H1 (cell line): ENCODE results near the gene RMC1. TPM values are rescaled to one million over a fixed set of nuclear protein-coding genes. Genes with fewer than 3 reads are reported as not detected.

ENCODE experiments used
- CTCF ChIA-PET: fragments of 300-600 bp; sonication (Branson Sonifier 250); formaldehyde crosslinking; loops from one replicate; lab custom pipeline; 2021; ENCODE audit not compliant: partially characterized antibody; lab: Charles Lee
- POLR2A ChIA-PET: fragments of 300-600 bp; sonication (Branson Sonifier 250); formaldehyde crosslinking; loops from one replicate; lab custom pipeline; 2021; ENCODE audit warnings: inconsistent platforms; ENCODE audit not compliant: partially characterized antibody; lab: Charles Lee
- DNase-seq, 2 experiments: peaks; one replicate each; pipeline versions ENCODE4 v3.0.0 to v3.0.0-alpha.2; 2010 to 2022; ENCODE audit warnings: low spot score in 2 of 2, low read depth in 1 of 2, mixed read lengths in 1 of 2
- FAIRE-seq: peaks from 2 replicates; lab custom pipeline; 2011; peaks lifted over from hg19 to GRCh38; lab: Jason Lieb, UNC
- H2AFZ ChIP-seq: 2 replicates; pipeline ENCODE4 v1.8.1; 2012; ENCODE audit warnings: low read length, inconsistent platforms
- H2AK5ac ChIP-seq: 2 replicates; pipeline ENCODE4 v1.6.1; 2013; ENCODE audit warnings: low read depth, low read length
- H2BK120ac ChIP-seq: replicated peaks from 2 replicates; pipeline ENCODE3; 2013; ENCODE audit warnings: low read depth, low read length, inconsistent platforms
- H2BK12ac ChIP-seq: 2 replicates; pipeline ENCODE4 v1.6.1; 2013; ENCODE audit warnings: low read depth, low read length
- H2BK15ac ChIP-seq: 2 replicates; pipeline ENCODE4 v1.6.1; 2013; ENCODE audit warnings: low read length
- H2BK20ac ChIP-seq: 2 replicates; pipeline ENCODE4 v1.6.1; 2013; ENCODE audit warnings: low read length
- H2BK5ac ChIP-seq: 2 replicates; pipeline ENCODE4 v1.6.1; 2013; ENCODE audit warnings: low read depth, low read length
- H3K14ac ChIP-seq: 2 replicates; pipeline ENCODE4 v1.6.1; 2013; ENCODE audit warnings: inconsistent platforms; ENCODE audit not compliant: insufficient read length
- H3K18ac ChIP-seq: 2 replicates; pipeline ENCODE4 v1.6.1; 2013; ENCODE audit warnings: low read length; ENCODE audit errors: extremely low read depth
- H3K23ac ChIP-seq: 2 replicates; pipeline ENCODE4 v1.6.1; 2013; ENCODE audit warnings: inconsistent platforms; ENCODE audit not compliant: insufficient read length
- H3K23me2 ChIP-seq: 2 replicates; pipeline ENCODE4 v1.6.1; 2013; ENCODE audit warnings: low read depth, low read length
- H3K27ac ChIP-seq: 2 replicates; pipeline ENCODE4 v1.6.1; 2011; ENCODE audit warnings: low read depth, low read length, inconsistent platforms
- H3K27me3 ChIP-seq, 4 experiments: replicated peaks in 1 of 4; 1 replicate in 1 of 4; 2 replicates in 3 of 4; pipeline versions ENCODE4 v1.6.1 to v1.8.1; 2011 to 2013; ENCODE audit warnings: low read length in 3 of 4, mild to moderate bottlenecking in 3 of 4, inconsistent platforms in 2 of 4, mixed read lengths in 2 of 4, moderate library complexity in 1 of 4; ENCODE audit not compliant: control insufficient read depth in 3 of 4, insufficient read depth in 3 of 4; ENCODE audit errors: extremely low read depth in 1 of 4
- H3K36me3 ChIP-seq, 4 experiments: 2 replicates each; pipeline versions ENCODE4 v1.6.1 to v1.8.1; 2011 to 2013; ENCODE audit warnings: mild to moderate bottlenecking in 4 of 4, low read length in 3 of 4, moderate library complexity in 2 of 4, control low read depth in 1 of 4, inconsistent platforms in 1 of 4; ENCODE audit not compliant: insufficient read depth in 4 of 4, control insufficient read depth in 2 of 4
- H3K4ac ChIP-seq: replicated peaks from 2 replicates; pipeline ENCODE3; 2013; ENCODE audit warnings: low read length, low read depth, mixed read lengths, inconsistent platforms; ENCODE audit not compliant: insufficient read length
- H3K4me1 ChIP-seq, 4 experiments: replicated peaks in 1 of 4; 1 replicate in 1 of 4; 2 replicates in 3 of 4; pipeline versions ENCODE4 v1.6.1 to v1.8.1; 2011 to 2013; ENCODE audit warnings: low read length in 3 of 4, inconsistent platforms in 2 of 4, mixed read lengths in 1 of 4; ENCODE audit not compliant: insufficient read depth in 4 of 4, control insufficient read depth in 3 of 4
- H3K4me2 ChIP-seq, 2 experiments: 2 replicates each; pipeline versions ENCODE4 v1.6.1 to v1.8.1; 2011 to 2013; ENCODE audit warnings: low read depth in 2 of 2, low read length in 2 of 2, control low read depth in 1 of 2, inconsistent platforms in 1 of 2, mild to moderate bottlenecking in 1 of 2; ENCODE audit not compliant: insufficient read depth in 1 of 2
- H3K4me3 ChIP-seq, 4 experiments: fragments of 200-600, 300-600 bp in 1 of 4; sonication (generic), shearing (Covaris generic), sonication (Bioruptor Twin) in 1 of 4; 2 replicates each; pipeline versions ENCODE4 v1.5.1 to v1.8.1; 2011 to 2016; ENCODE audit warnings: low read length in 4 of 4, low read depth in 3 of 4, control low read depth in 2 of 4, inconsistent platforms in 2 of 4, mild to moderate bottlenecking in 2 of 4, mixed read lengths in 1 of 4, moderate library complexity in 1 of 4; ENCODE audit not compliant: insufficient read depth in 2 of 4; ENCODE audit errors: extremely low read depth in 1 of 4
- H3K56ac ChIP-seq: replicated peaks from 2 replicates; pipeline ENCODE3; 2013; ENCODE audit warnings: low read depth, mild to moderate bottlenecking, mixed read lengths, low read length, inconsistent platforms; ENCODE audit not compliant: insufficient read length
- H3K79me1 ChIP-seq: 2 replicates; pipeline ENCODE4 v1.6.1; 2013; ENCODE audit warnings: low read depth, low read length, control low read depth
- H3K79me2 ChIP-seq, 2 experiments: 2 replicates each; pipeline versions ENCODE4 v1.6.1 to v1.8.1; 2012 to 2013; ENCODE audit warnings: low read length in 2 of 2, mild to moderate bottlenecking in 2 of 2, inconsistent platforms in 1 of 2; ENCODE audit not compliant: insufficient read depth in 2 of 2, control insufficient read depth in 1 of 2
- H3K9ac ChIP-seq, 4 experiments: replicated peaks in 1 of 4; 1 replicate in 1 of 4; 2 replicates in 3 of 4; pipeline versions ENCODE4 v1.6.1 to v1.8.1; 2011 to 2013; ENCODE audit warnings: low read depth in 3 of 4, low read length in 3 of 4, control low read depth in 2 of 4, mild to moderate bottlenecking in 2 of 4, moderate library complexity in 2 of 4, inconsistent platforms in 1 of 4; ENCODE audit errors: extremely low read depth in 1 of 4
- H3K9me3 ChIP-seq, 2 experiments: 2 replicates each; pipeline versions ENCODE4 v1.6.1 to v1.8.1; 2012 to 2013; ENCODE audit warnings: mild to moderate bottlenecking in 2 of 2, moderate library complexity in 2 of 2, control low read depth in 1 of 2, inconsistent platforms in 1 of 2, low read depth in 1 of 2, low read length in 1 of 2, mixed read lengths in 1 of 2; ENCODE audit not compliant: insufficient read depth in 2 of 2
- H4K20me1 ChIP-seq, 2 experiments: replicated peaks in 1 of 2; 2 replicates each; pipeline versions ENCODE3 to v1.8.1; 2011 to 2013; ENCODE audit warnings: inconsistent platforms in 2 of 2, low read length in 2 of 2, mild to moderate bottlenecking in 1 of 2; ENCODE audit not compliant: insufficient read depth in 2 of 2, control insufficient read depth in 1 of 2
- H4K5ac ChIP-seq: 2 replicates; pipeline ENCODE4 v1.6.1; 2013; ENCODE audit warnings: low read length, low read depth, mixed read lengths, inconsistent platforms; ENCODE audit not compliant: insufficient read length
- H4K8ac ChIP-seq: 2 replicates; pipeline ENCODE4 v1.8.0; 2013; ENCODE audit warnings: mild to moderate bottlenecking, moderate library complexity, low read length, inconsistent platforms; ENCODE audit not compliant: insufficient read depth; ENCODE audit errors: extremely low read depth
- H4K91ac ChIP-seq: replicated peaks from 2 replicates; pipeline ENCODE3; 2013; ENCODE audit warnings: low read length, mixed read lengths, inconsistent platforms; ENCODE audit not compliant: insufficient read length
- CREB1 ChIP-seq: IDR thresholded peaks from 2 replicates; pipeline ENCODE4 v1.6.1; 2012; ENCODE audit warnings: inconsistent platforms
- GABPA ChIP-seq: IDR thresholded peaks from 2 replicates; pipeline ENCODE4 v1.6.1; 2011; ENCODE audit warnings: mild to moderate bottlenecking, low read length, moderate library complexity, borderline replicate concordance; ENCODE audit not compliant: insufficient read depth
- KDM1A ChIP-seq: fragments of 200-600, 300-600 bp; sonication (generic); IDR thresholded peaks from 2 replicates; pipeline ENCODE4 v1.7.1; 2016; ENCODE audit warnings: mild to moderate bottlenecking, low read length, borderline replicate concordance
- MAX ChIP-seq: IDR thresholded peaks from 2 replicates; pipeline ENCODE4 v1.6.1; 2012; ENCODE audit warnings: inconsistent platforms
- NANOG ChIP-seq: IDR thresholded peaks from 2 replicates; pipeline ENCODE4 v1.6.1; 2011; ENCODE audit warnings: low read length, low read depth, mild to moderate bottlenecking, inconsistent platforms; ENCODE audit not compliant: insufficient read depth, poor library complexity, severe bottlenecking
- POLR2AphosphoS5 ChIP-seq: IDR thresholded peaks from 2 replicates; pipeline ENCODE4 v1.6.1; 2011; ENCODE audit warnings: low read depth, low read length
- RAD21 ChIP-seq, 2 experiments: IDR thresholded peaks in 1 of 2; conservative IDR thresholded peaks in 1 of 2; 2 replicates each; pipeline ENCODE4 v1.6.1; 2011; ENCODE audit warnings: low read depth in 2 of 2, low read length in 2 of 2, improper control_type of control experiment in 1 of 2, inconsistent platforms in 1 of 2, mild to moderate bottlenecking in 1 of 2, moderate library complexity in 1 of 2
- YY1 ChIP-seq: IDR thresholded peaks from 2 replicates; pipeline ENCODE4 v1.6.1; 2011; ENCODE audit warnings: low read depth, mild to moderate bottlenecking, low read length
- WGBS, 2 experiments: shearing (Covaris generic) in 1 of 2; methylation state at CpG; one replicate each; pipeline versions ENCODE4 v1.1.6 to v1.1.7; 2013 to 2015; ENCODE audit warnings: low lambda C conversion rate in 2 of 2, mixed read lengths in 2 of 2, inconsistent platforms in 1 of 2, low coverage in 1 of 2, missing lambda C conversion rate in 1 of 2; ENCODE audit not compliant: insufficient replicate concordance in 2 of 2, insufficient coverage in 1 of 2, insufficient read length in 1 of 2; ENCODE audit errors: extremely low coverage in 1 of 2, missing lambda C conversion rate in 1 of 2; 5-methylcytosine and 5-hydroxymethylcytosine counted together
- polyA plus RNA-seq, 7 experiments: library from polyadenylated mRNA; depleted of rRNA in 3 of 7; stranded (reverse) in 5 of 7; unstranded in 2 of 7; fragments of >200 nt in 5 of 7; fragments of 200-250 nt in 2 of 7; gene quantifications; 1 replicate in 5 of 7; 2 replicates in 1 of 7; 4 replicates in 1 of 7; pipeline versions ENCODE4 v1.2.1 to v1.2.3, GENCODE V29; 2011 to 2013; ENCODE audit warnings: missing spikeins in 2 of 7, mixed read lengths in 2 of 7
- total RNA-seq: library from RNA; stranded (reverse); fragmentation: NEBNext Ultra II Directional; extraction: Animal tissue kit (Norgen Biotek cat#: 25700); gene quantifications from 2 replicates; pipeline ENCODE4 v1.2.1, GENCODE V29; 2021
- TF ChIP-seq, protein P1 (sequence below), 3 experiments: IDR thresholded peaks; 1 replicate in 2 of 3; 2 replicates in 1 of 3; pipeline versions ENCODE4 v1.5.1 to v1.6.1; 2011; ENCODE audit warnings: low read length in 3 of 3, mild to moderate bottlenecking in 3 of 3, inconsistent platforms in 2 of 3, low read depth in 1 of 3, moderate library complexity in 1 of 3; ENCODE audit not compliant: insufficient read depth in 1 of 3; ENCODE audit errors: control extremely low read depth in 1 of 3

Gene RMC1
- total and polyA plus RNA-seq, 2 of the 8 experiments (the other 6 are each of a cell fraction or from before 2014, with no cell fraction given) = 16.4 to 20.1 TPM

DNA sequence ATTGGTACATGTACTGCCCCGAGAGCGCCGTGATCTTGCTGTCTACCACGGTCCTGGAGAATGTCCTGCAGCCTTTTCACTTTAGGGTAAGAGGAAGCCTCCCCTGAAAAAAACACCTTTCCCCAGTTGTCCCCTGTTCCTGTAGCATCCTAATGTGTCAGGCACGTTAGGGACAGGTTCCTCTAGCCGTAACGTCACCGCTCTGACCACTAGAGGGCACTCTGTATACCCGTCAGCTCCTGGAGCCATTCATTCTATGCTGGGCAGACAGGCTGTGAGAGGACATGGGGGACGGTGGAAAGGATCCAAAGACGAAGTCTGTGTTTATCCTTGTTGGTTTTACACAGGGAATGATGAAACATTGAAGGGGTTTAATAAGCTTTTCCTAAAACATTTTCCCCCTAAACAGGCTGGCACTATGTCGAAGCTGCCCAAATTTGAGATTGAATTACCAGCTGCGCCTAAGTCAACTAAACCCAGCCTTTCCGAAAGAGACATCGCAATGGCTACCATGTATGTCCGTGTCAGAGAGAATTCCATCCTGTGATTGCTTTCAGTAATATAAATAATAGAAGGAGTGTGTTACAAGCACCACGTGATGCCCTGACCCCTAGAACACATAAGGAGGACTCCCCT, 12.7 kb downstream of the RMC1 start:
- Histone ChIP-seq H3K56ac (no peak overlapping the region), H2AK5ac (no peak overlapping the region), H2BK20ac (no peak overlapping the region), H3K4me3 (no peak overlapping the region), H3K36me3 (peaks cover 2 to 20% (median 13%) of the 10 kb centered on the region in 4 experiments; a peak in 7 of 8 replicates), H4K8ac (no peak overlapping the region), H3K79me2 (no peaks in the 10 kb centered on the region), H3K14ac (no peak overlapping the region), H2BK12ac (no peak overlapping the region), H3K4me1 (no peaks in the 10 kb centered on the region), H3K79me1 (no peaks in the 10 kb centered on the region), H3K4ac (no peak overlapping the region), H3K9me3 (no peaks in the 10 kb centered on the region), H2BK120ac (no peak overlapping the region), H2BK5ac (no peak overlapping the region), H2BK15ac (no peak overlapping the region), H4K20me1 (peaks cover 0 to 3% of the 10 kb centered on the region in 2 experiments), H2AFZ (no peak overlapping the region), H3K27ac (no peak overlapping the region), H3K27me3 (no peaks in the 10 kb centered on the region), H3K9ac (no peak overlapping the region), H3K23me2 (no peaks in the 10 kb centered on the region), H3K4me2 (no peak overlapping the region), H3K23ac (no peak overlapping the region), H4K5ac (no peak overlapping the region), H3K18ac (no peak overlapping the region), H4K91ac (no peak overlapping the region)
- DNase-seq (peak; percentile 51 to 82), FAIRE-seq (peak; percentile 42)
- TF ChIP-seq, protein P1, sequence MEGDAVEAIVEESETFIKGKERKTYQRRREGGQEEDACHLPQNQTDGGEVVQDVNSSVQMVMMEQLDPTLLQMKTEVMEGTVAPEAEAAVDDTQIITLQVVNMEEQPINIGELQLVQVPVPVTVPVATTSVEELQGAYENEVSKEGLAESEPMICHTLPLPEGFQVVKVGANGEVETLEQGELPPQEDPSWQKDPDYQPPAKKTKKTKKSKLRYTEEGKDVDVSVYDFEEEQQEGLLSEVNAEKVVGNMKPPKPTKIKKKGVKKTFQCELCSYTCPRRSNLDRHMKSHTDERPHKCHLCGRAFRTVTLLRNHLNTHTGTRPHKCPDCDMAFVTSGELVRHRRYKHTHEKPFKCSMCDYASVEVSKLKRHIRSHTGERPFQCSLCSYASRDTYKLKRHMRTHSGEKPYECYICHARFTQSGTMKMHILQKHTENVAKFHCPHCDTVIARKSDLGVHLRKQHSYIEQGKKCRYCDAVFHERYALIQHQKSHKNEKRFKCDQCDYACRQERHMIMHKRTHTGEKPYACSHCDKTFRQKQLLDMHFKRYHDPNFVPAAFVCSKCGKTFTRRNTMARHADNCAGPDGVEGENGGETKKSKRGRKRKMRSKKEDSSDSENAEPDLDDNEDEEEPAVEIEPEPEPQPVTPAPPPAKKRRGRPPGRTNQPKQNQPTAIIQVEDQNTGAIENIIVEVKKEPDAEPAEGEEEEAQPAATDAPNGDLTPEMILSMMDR (IDR thresholded peaks at IDR 0.05; ENCODE audit: control extremely low read depth in 1 of 3, insufficient read depth in 1 of 3, low read depth in 1 of 3, low read length in 3 of 3) = peak; percentile 88 to 99 (median 98)
- peak; percentile 65 for TF ChIP-seq CREB1
- TF ChIP-seq MAX = peak; percentile 35; the same call in 1 of the 2 replicates
- no peak for TF ChIP-seq NANOG
- TF ChIP-seq POLR2AphosphoS5 = 0 out of 2 replicates have a peak, but pooled peaks have one; percentile 40
- no peak for TF ChIP-seq KDM1A
- 0 out of 2 replicates have a peak, but pooled peaks have one; percentile 25 for TF ChIP-seq YY1
- peak; percentile 58; the same call in 1 of the 2 replicates for TF ChIP-seq GABPA
- peak; percentile 64 to 75 for TF ChIP-seq RAD21 (IDR thresholded peaks at IDR 0.05 in 1 of 2, conservative IDR thresholded peaks at IDR 0.05 in 1 of 2; ENCODE audit: low read depth in 2 of 2, low read length in 2 of 2)
- POLR2A ChIA-PET = interaction anchor here (0.6 kb wide), 2 partner anchors 18 to 667 kb away, joined by 3 to 4 read pairs; no protein-coding TSS in a partner anchor
- CTCF ChIA-PET = interaction anchor here (0.5 to 4.7 kb wide), 19 partner anchors 7 to 714 kb away, joined by 3 to 22 read pairs (median 4); no protein-coding TSS in a partner anchor
- 57% methylated on average over 17 of the region's 17 CpGs; no CpG with 5 or more reads in 1 of the 2 experiments for WGBS, 2 experiments
